Esophagus squamous epithelium (tissue), 4 donors: ENCODE data around the gene LHX4.

Source experiments
- POLR2A ChIP-seq, 4 donors: fragments of 450-650 bp; IDR thresholded peaks; one replicate each; pipeline ENCODE4 v1.6.1; 2017; ENCODE audit warnings: antibody characterized with exemption in 4 of 4, mild to moderate bottlenecking in 4 of 4, moderate library complexity in 3 of 4
- TF ChIP-seq, protein P1 (sequence below), 6 experiments: fragments of 450-650 bp in 4 of 6; fragments of 200-600 bp in 2 of 6; sonication (generic) in 2 of 6; IDR thresholded peaks; one replicate each; pipeline ENCODE4 v1.5.1; 2016 to 2019; ENCODE audit warnings: antibody characterized with exemption in 6 of 6, mild to moderate bottlenecking in 4 of 6, moderate library complexity in 4 of 6

GRCh38 chr1:180234369-180235076 is 4.5 kb downstream of the LHX4 start:
- no peak for TF ChIP-seq POLR2A (IDR thresholded peaks at IDR 0.05)
- TF ChIP-seq, protein P1, sequence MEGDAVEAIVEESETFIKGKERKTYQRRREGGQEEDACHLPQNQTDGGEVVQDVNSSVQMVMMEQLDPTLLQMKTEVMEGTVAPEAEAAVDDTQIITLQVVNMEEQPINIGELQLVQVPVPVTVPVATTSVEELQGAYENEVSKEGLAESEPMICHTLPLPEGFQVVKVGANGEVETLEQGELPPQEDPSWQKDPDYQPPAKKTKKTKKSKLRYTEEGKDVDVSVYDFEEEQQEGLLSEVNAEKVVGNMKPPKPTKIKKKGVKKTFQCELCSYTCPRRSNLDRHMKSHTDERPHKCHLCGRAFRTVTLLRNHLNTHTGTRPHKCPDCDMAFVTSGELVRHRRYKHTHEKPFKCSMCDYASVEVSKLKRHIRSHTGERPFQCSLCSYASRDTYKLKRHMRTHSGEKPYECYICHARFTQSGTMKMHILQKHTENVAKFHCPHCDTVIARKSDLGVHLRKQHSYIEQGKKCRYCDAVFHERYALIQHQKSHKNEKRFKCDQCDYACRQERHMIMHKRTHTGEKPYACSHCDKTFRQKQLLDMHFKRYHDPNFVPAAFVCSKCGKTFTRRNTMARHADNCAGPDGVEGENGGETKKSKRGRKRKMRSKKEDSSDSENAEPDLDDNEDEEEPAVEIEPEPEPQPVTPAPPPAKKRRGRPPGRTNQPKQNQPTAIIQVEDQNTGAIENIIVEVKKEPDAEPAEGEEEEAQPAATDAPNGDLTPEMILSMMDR (IDR thresholded peaks at IDR 0.05): no peak
